HuH-7.5 (cell line): ENCODE measurements around the gene LHCGR.
"Not testable (repeated sequence)": the region's sequence is repeated elsewhere in the genome, so short reads cannot be mapped to it uniquely, and the experiment has no call there.

Experiments used
- DNase-seq: peaks from one replicate; pipeline ENCODE4 v3.0.0; 2011; ENCODE audit warnings: low spot score

Gene LHCGR

GRCh38 chr2:48709096-48710034, 46.2 kb downstream of the LHCGR start:
- no peak for DNase-seq

GRCh38 chr2:48707466-48707865, 48.1 kb downstream of the LHCGR start:
- DNase-seq, result no peak

GRCh38 chr2:48703621-48704020, 51.9 kb downstream of the LHCGR start:
- not testable (repeated sequence) for DNase-seq

GRCh38 chr2:48699348-48699930, 56.1 kb downstream of the LHCGR start:
- DNase-seq, result no peak

GRCh38 chr2:48696881-48697280, 58.6 kb downstream of the LHCGR start:
- DNase-seq, result no peak

GRCh38 chr2:48695991-48696390, 59.5 kb downstream of the LHCGR start:
- no peak for DNase-seq

- DNase-seq, result no peak
Measured at GRCh38 chr2:48694149-48694548, 61.4 kb downstream of the LHCGR start.

- no peak for DNase-seq
Measured at GRCh38 chr2:48693645-48694044, 61.9 kb downstream of the LHCGR start.

GRCh38 chr2:48693066-48693465, 62.5 kb downstream of the LHCGR start:
- DNase-seq, result no peak

DNA sequence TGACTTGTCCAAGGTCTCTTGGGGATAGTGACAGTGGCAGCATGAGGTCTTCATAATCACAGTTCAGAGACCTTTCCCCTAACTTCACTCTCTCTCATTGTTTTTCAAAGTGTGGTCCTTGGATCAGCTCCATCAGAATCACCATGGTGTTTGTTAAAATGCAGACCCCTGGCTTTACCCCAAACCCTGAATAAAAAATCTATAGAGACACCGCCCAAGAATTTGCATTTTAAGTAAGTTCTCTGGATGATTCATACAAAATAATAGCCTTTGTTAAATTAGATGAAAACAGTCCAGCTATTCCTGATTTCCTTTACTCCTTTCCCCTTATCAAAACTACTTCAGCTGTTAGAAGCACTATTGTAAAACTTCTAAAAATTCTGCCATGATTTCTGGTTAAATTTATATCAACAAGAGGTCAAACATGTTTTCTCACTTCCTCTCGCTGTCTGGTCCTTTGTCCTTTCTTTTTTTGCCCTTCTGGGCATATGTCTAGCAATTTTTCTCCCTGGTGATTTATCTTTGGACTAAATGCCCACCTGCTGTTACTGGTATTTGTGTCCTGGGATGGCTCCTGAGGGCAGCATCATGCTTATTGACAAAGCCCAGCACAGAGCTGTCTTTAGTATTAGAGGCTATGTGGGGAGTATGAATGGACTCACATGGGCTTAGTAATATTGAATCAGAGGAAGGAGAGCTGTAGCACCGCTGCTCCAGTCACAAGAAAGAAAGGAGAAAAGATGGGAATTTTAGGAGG, 63.4 kb downstream of the LHCGR start:
- no peak for DNase-seq

DNA sequence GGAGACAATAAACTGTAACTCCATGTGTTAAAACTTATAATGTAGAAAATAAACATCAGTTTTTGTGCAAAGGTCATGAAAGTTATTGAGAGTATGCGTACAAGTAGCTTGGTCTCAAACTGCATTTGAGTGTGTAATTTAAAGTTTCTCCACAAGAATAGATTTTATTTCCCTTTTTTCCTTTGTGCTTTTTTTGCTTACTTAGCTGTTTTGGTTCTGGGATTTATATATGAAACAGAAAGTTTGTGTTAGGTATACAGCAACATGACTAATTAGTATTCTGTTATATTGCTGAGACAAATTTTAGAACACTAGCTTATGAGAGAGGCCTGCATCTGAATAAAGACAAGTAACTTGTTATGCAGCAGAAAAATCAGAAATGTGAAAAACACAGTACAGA, 70.4 kb downstream of the LHCGR start:
- no peak for DNase-seq

DNA sequence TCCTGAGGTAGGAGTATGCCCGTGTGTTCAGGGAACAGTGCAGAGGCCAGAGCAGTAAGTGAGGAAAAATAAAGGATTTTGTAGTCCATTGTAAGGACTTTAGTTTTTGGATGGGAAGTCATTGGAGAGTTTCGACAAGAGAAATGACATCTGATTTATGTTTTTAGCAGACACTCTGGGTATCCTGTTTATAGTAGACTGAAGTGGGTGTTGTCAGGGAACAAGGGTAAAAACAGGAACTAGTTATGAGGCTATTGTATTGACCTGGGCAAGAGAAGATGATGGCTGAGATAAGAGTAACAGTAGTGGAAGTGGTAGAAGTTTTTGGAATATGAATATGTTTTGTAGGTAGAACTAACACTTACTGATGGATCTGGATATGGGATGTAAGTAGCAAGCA, 78.1 kb downstream of the LHCGR start:
- DNase-seq, result no peak

GRCh38 chr2:48674933-48675332, 80.6 kb downstream of the LHCGR start:
- DNase-seq, result no peak

DNA sequence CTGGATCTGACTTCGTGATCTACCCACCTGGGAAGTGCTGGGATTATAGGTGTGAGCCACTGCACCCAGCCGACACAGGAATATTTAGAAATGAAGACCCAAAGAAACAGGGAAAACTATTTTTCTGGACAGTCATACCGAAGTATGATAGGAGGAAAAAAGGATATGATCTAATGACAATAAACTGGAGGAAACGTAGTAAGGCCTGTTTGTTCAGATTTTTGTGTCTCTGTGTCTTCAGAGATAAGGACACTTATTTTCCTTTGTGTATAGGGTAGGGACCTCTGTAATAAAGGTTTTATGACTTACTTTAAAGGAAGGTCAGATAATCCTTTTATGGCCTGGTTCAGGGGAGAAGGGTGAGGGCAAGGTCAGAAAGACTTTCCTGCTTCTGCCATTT, 81.9 kb downstream of the LHCGR start:
- no peak for DNase-seq

DNA sequence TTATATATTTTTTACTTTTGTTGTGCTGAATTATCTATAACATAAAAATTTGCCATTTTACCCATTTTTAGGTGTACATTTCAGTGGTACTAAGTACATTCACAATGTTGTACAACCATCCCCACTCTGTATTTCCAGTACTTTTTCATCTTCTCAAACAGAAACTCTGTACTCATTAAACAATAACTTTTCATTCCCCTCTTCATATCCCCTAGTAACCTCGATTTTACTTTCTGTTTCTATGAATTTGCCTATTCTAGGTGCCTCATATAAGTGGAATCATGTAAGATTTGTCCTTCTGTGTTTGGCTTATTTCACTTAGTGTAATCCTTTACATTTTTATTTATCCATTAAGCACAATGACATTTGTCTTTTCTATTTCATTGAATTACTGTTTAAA, 86.5 kb downstream of the LHCGR start:
- DNase-seq, result no peak

DNA sequence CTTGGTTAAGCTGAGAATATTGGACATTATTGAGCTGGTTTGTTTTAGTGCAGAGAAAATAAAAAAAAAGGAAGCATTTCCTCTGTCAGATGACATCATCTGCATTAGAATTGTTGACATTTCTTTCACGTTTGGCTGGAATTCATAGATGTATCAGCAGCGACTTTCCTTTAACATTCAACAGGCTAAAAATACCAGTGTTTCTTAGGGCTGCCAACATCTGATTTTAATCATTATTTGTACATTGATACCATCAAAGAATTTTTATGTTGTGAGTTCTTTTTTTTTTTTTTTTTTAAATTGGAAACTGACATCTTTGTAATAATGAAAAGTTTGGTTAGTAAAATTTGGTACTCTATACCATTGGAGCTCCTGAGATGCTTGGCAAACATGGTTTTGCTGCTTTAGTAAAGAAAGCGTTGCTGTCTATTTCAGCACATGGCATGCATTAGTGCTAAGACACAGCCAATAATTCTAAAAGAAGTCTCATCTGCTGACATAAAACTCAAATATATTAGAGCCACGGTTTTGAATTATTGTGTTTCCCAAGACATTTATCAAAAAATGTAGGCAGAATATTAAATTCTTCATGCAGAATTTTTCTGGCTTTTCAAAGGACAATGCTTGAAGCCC, 104.2 kb downstream of the LHCGR start:
- no peak for DNase-seq

GRCh38 chr2:48638261-48638660, 117.3 kb downstream of the LHCGR start:
- DNase-seq, result no peak
